ENCODE results near the gene FLT1. TPM values are rescaled to one million over a fixed set of nuclear protein-coding genes. Genes with fewer than 3 reads are reported as not detected.

The FLT1 gene
- total RNA-seq, 4 donors from 2014 or later = 12.5 to 46.2 (median 31.3) TPM

- 78% methylated on average over 6 of the region's 6 CpGs for WGBS
- intact Hi-C loops (cut with DNase I) = no loop called here
- TF ChIP-seq CTCF (IDR thresholded peaks at IDR 0.05) (no peak), POLR2A (IDR thresholded peaks at IDR 0.05; ENCODE audit: low read depth) (no peak), EP300 (IDR thresholded peaks at IDR 0.05) (no peak), POLR2AphosphoS5 (IDR thresholded peaks at IDR 0.05) (no peak)
- H3K4me1 ChIP-seq = peaks cover 0 to 4% (median 0%) of the 10 kb centered on the region in 4 donors
- H3K4me3 ChIP-seq = no peak overlapping the region
- H3K9me3 ChIP-seq = no peaks in the 10 kb centered on the region
- no peak overlapping the region for H3K27ac ChIP-seq (replicated peaks in 1 of 4)
- DNase-seq (ENCODE audit: extremely low spot score) = no peak
- no peaks in the 10 kb centered on the region for H3K27me3 ChIP-seq
- peaks cover 0 to 23% (median 0%) of the 10 kb centered on the region in 4 donors for H3K36me3 ChIP-seq
These were observed 25.6 kb downstream of the FLT1 start for GRCh38 chr13:28469316-28469715.

GRCh38 chr13:28468023-28468915 lies 26.7 kb downstream of the FLT1 start:
- TF ChIP-seq EP300 (IDR thresholded peaks at IDR 0.05) = no peak
- TF ChIP-seq POLR2A (IDR thresholded peaks at IDR 0.05; ENCODE audit: low read depth) = no peak
- Histone ChIP-seq H3K4me3 (no peak overlapping the region), H3K27ac (replicated peaks in 1 of 4) (no peak overlapping the region), H3K9me3 (no peaks in the 10 kb centered on the region), H3K36me3 (peaks cover 0 to 25% (median 0%) of the 10 kb centered on the region in 4 donors), H3K27me3 (no peaks in the 10 kb centered on the region), H3K4me1 (peaks cover 0 to 4% (median 0%) of the 10 kb centered on the region in 4 donors)
- intact Hi-C loops (cut with DNase I) = no loop called here
- no peak for DNase-seq (ENCODE audit: extremely low spot score)
- 78% methylated on average over 7 of the region's 7 CpGs for WGBS

- H3K27me3 ChIP-seq = peaks cover 0 to 4% (median 0%) of the 10 kb centered on the region in 4 donors
- peaks cover 0 to 25% (median 0%) of the 10 kb centered on the region in 4 donors for H3K36me3 ChIP-seq
- peaks cover 0 to 4% (median 0%) of the 10 kb centered on the region in 4 donors for H3K4me1 ChIP-seq
- WGBS = 73% methylated on average over 3 of the region's 3 CpGs
- no peak overlapping the region for H3K27ac ChIP-seq (replicated peaks in 1 of 4)
- TF ChIP-seq CTCF (IDR thresholded peaks at IDR 0.05) = no peak
- TF ChIP-seq EP300 (IDR thresholded peaks at IDR 0.05) = no peak
- H3K9me3 ChIP-seq = no peaks in the 10 kb centered on the region
- H3K4me3 ChIP-seq = no peak overlapping the region
- DNase-seq (ENCODE audit: extremely low spot score) = no peak
- intact Hi-C loops (cut with DNase I) = no loop called here
These were observed 27.9 kb downstream of the FLT1 start for GRCh38 chr13:28467034-28467433.

GRCh38 chr13:28466151-28466550 lies 28.8 kb downstream of the FLT1 start:
- no peak overlapping the region for H3K4me3 ChIP-seq
- WGBS = 88% methylated on average over 3 of the region's 3 CpGs
- no peak for DNase-seq (ENCODE audit: extremely low spot score)
- intact Hi-C loops (cut with DNase I) = no loop called here
- no peaks in the 10 kb centered on the region for H3K9me3 ChIP-seq
- H3K27me3 ChIP-seq = peaks cover 0 to 4% (median 0%) of the 10 kb centered on the region in 4 donors
- no peak overlapping the region for H3K27ac ChIP-seq (replicated peaks in 1 of 4)
- H3K36me3 ChIP-seq = peaks cover 0 to 25% (median 0%) of the 10 kb centered on the region in 4 donors
- H3K4me1 ChIP-seq = peaks cover 0 to 4% (median 0%) of the 10 kb centered on the region in 4 donors
- TF ChIP-seq EP300 (IDR thresholded peaks at IDR 0.05) (no peak), POLR2AphosphoS5 (IDR thresholded peaks at IDR 0.05) (no peak), POLR2A (IDR thresholded peaks at IDR 0.05; ENCODE audit: low read depth) (no peak), CTCF (IDR thresholded peaks at IDR 0.05) (no peak)

- Histone ChIP-seq H3K9me3 (no peaks in the 10 kb centered on the region), H3K27me3 (peaks cover 0 to 4% (median 0%) of the 10 kb centered on the region in 4 donors), H3K27ac (replicated peaks in 1 of 4) (no peak overlapping the region), H3K4me3 (no peak overlapping the region), H3K4me1 (peaks cover 0 to 4% (median 0%) of the 10 kb centered on the region in 4 donors), H3K36me3 (peaks cover 0 to 28% (median 0%) of the 10 kb centered on the region in 4 donors)
- no peak for TF ChIP-seq POLR2AphosphoS5 (IDR thresholded peaks at IDR 0.05)
- TF ChIP-seq CTCF (IDR thresholded peaks at IDR 0.05) = no peak
- TF ChIP-seq POLR2A (IDR thresholded peaks at IDR 0.05; ENCODE audit: low read depth) = no peak
- no peak for TF ChIP-seq EP300 (IDR thresholded peaks at IDR 0.05)
- intact Hi-C loops (cut with DNase I) = no loop called here
- 63% methylated on average over 6 of the region's 6 CpGs for WGBS
- no peak for DNase-seq (ENCODE audit: extremely low spot score)
These were observed 30.0 kb downstream of the FLT1 start for GRCh38 chr13:28464861-28465460.

Measured in esophagus muscularis mucosa (tissue), 4 donors.